GM06990 (cell line): ENCODE results near the gene HAUS7.

ENCODE experiments used
- DNase-seq: peaks from one replicate; pipeline ENCODE4 v3.0.0-alpha.2; 2011; ENCODE audit not compliant: insufficient read length; ENCODE audit errors: extremely low read depth
- H3K27me3 ChIP-seq: replicated peaks from 2 replicates; pipeline ENCODE4 v1.6.0; 2011; ENCODE audit warnings: low read length; ENCODE audit not compliant: control insufficient read depth, insufficient read depth
- H3K36me3 ChIP-seq: 2 replicates; pipeline ENCODE4 v1.5.1; 2011; ENCODE audit warnings: low read length; ENCODE audit not compliant: control insufficient read depth, insufficient read depth
- H3K4me3 ChIP-seq: replicated peaks from 2 replicates; pipeline ENCODE4 v1.5.1; 2011; ENCODE audit warnings: low read depth, mild to moderate bottlenecking, control low read depth, low read length
- CTCF ChIP-seq: IDR thresholded peaks from 2 replicates; pipeline ENCODE4 v1.5.1; 2011; ENCODE audit warnings: low read length, control low read depth, mild to moderate bottlenecking, inconsistent platforms; ENCODE audit not compliant: insufficient read depth, poor library complexity, severe bottlenecking

Gene HAUS7

GRCh38 chrX:153409414-153410101 lies 60.8 kb downstream of the HAUS7 start:
- no peaks in the 10 kb centered on the region for H3K36me3 ChIP-seq
- no peaks in the 10 kb centered on the region for H3K27me3 ChIP-seq
- no peak for TF ChIP-seq CTCF
- H3K4me3 ChIP-seq, result no peak overlapping the region
- no peak for DNase-seq

- H3K36me3 ChIP-seq, result no peaks in the 10 kb centered on the region
- H3K27me3 ChIP-seq, result no peaks in the 10 kb centered on the region
- TF ChIP-seq CTCF, result no peak
- DNase-seq, result no peak
- H3K4me3 ChIP-seq, result no peak overlapping the region
Measured at GRCh38 chrX:153408871-153409351, 61.5 kb downstream of the HAUS7 start.

- TF ChIP-seq CTCF, result no peak
- Histone ChIP-seq H3K36me3 (no peaks in the 10 kb centered on the region), H3K4me3 (no peak overlapping the region), H3K27me3 (no peaks in the 10 kb centered on the region)
- DNase-seq, result no peak
Measured at GRCh38 chrX:153408221-153408721, 62.1 kb downstream of the HAUS7 start.

- DNase-seq, result no peak
- no peaks in the 10 kb centered on the region for H3K27me3 ChIP-seq
- H3K4me3 ChIP-seq, result no peak overlapping the region
- no peaks in the 10 kb centered on the region for H3K36me3 ChIP-seq
- TF ChIP-seq CTCF, result no peak
Measured at GRCh38 chrX:153407736-153408135, 62.6 kb downstream of the HAUS7 start.

GRCh38 chrX:153406903-153407302 lies 63.5 kb downstream of the HAUS7 start:
- DNase-seq, result no peak
- Histone ChIP-seq H3K27me3 (no peaks in the 10 kb centered on the region), H3K36me3 (no peaks in the 10 kb centered on the region), H3K4me3 (no peak overlapping the region)
- TF ChIP-seq CTCF, result no peak

GRCh38 chrX:153406011-153406410 lies 64.4 kb downstream of the HAUS7 start:
- no peak for DNase-seq
- no peaks in the 10 kb centered on the region for H3K36me3 ChIP-seq
- TF ChIP-seq CTCF, result no peak
- H3K4me3 ChIP-seq, result no peak overlapping the region
- H3K27me3 ChIP-seq, result no peaks in the 10 kb centered on the region
